ENCODE results near the gene GRM4. TPM values are rescaled to one million over a fixed set of nuclear protein-coding genes. Genes with fewer than 3 reads are reported as not detected.

GRM4 gene
- polyA plus RNA-seq, 1 of the 3 experiments (the other 2 are of a cell fraction) = not detected

GRCh38 chr6:34084591-34085290 is 61.1 kb downstream of the GRM4 start:
- no peak overlapping the region for H3K4me3 ChIP-seq (ENCODE audit: low read depth in 2 of 2, low read length in 1 of 2)
- H3F3A ChIP-seq (replicated peaks; ENCODE audit: insufficient read depth) = no peaks in the 10 kb centered on the region
- H2AFZ ChIP-seq (ENCODE audit: low read depth) = no peak overlapping the region
- CTCF ChIA-PET = no interaction called here
- no peaks in the 10 kb centered on the region for H3K79me2 ChIP-seq (ENCODE audit: insufficient read depth)
- no peak overlapping the region for H3K4me2 ChIP-seq
- no peaks in the 10 kb centered on the region for H3K9me3 ChIP-seq
- no peak for TF ChIP-seq MEF2A (IDR thresholded peaks at IDR 0.05; ENCODE audit: borderline replicate concordance, low read depth)
- no peak for TF ChIP-seq USF2 (IDR thresholded peaks at IDR 0.05; ENCODE audit: borderline replicate concordance, low read depth, low read length)
- no peak for TF ChIP-seq RXRA (IDR thresholded peaks at IDR 0.05; ENCODE audit: borderline replicate concordance, low read depth)
- no peak for TF ChIP-seq GATA2 (CRISPR knock-in tag; IDR thresholded peaks at IDR 0.05)
- no peak for TF ChIP-seq CTCF (IDR thresholded peaks at IDR 0.05)
- no peak for TF ChIP-seq GABPA (IDR thresholded peaks at IDR 0.05; ENCODE audit: low read depth)
- TF ChIP-seq RFX5 (IDR thresholded peaks at IDR 0.05; ENCODE audit: low read length) = no peak
- no peak for TF ChIP-seq FOXM1 (IDR thresholded peaks at IDR 0.05; ENCODE audit: low read depth)
- no peak for TF ChIP-seq MXI1 (IDR thresholded peaks at IDR 0.05; ENCODE audit: low read depth, low read length)
- no peak for TF ChIP-seq CHD2 (IDR thresholded peaks at IDR 0.05; ENCODE audit: low read length, partially characterized antibody)
- no peaks in the 10 kb centered on the region for H3K36me3 ChIP-seq (replicated peaks in 1 of 2; ENCODE audit: control insufficient read depth in 1 of 2, insufficient read depth in 2 of 2, low read length in 1 of 2)
- H3K9me2 ChIP-seq = no peaks in the 10 kb centered on the region
- 47% methylated on average over 13 of the region's 13 CpGs for WGBS (ENCODE audit: low lambda C conversion rate)
- POLR2A ChIA-PET = no interaction called here
- H3K27me3 ChIP-seq (ENCODE audit: insufficient read depth) = no peaks in the 10 kb centered on the region
- no peaks in the 10 kb centered on the region for H3K4me1 ChIP-seq (ENCODE audit: control insufficient read depth in 1 of 2, insufficient read depth in 2 of 2, low read depth in 1 of 2, low read length in 1 of 2)
- H4K20me1 ChIP-seq (ENCODE audit: insufficient read depth) = no peaks in the 10 kb centered on the region
- no peak for DNase-seq
- H3K27ac ChIP-seq (ENCODE audit: low read depth in 2 of 2, low read length in 1 of 2) = no peak overlapping the region
- no peak overlapping the region for H3K9ac ChIP-seq

GRCh38 chr6:34082864-34083626 is 62.8 kb downstream of the GRM4 start:
- Histone ChIP-seq H4K20me1 (ENCODE audit: insufficient read depth) (no peaks in the 10 kb centered on the region), H3K27me3 (ENCODE audit: insufficient read depth) (no peaks in the 10 kb centered on the region; the same call in 1 of the 2 replicates), H3K4me1 (ENCODE audit: control insufficient read depth in 1 of 2, insufficient read depth in 2 of 2, low read depth in 1 of 2, low read length in 1 of 2) (no peaks in the 10 kb centered on the region), H2AFZ (ENCODE audit: low read depth) (no peak overlapping the region), H3K9me2 (no peaks in the 10 kb centered on the region), H3K9ac (no peak overlapping the region), H3K79me2 (ENCODE audit: insufficient read depth) (no peaks in the 10 kb centered on the region), H3K9me3 (no peaks in the 10 kb centered on the region), H3F3A (replicated peaks; ENCODE audit: insufficient read depth) (no peaks in the 10 kb centered on the region), H3K4me3 (ENCODE audit: low read depth in 2 of 2, low read length in 1 of 2) (no peak overlapping the region), H3K36me3 (replicated peaks in 1 of 2; ENCODE audit: control insufficient read depth in 1 of 2, insufficient read depth in 2 of 2, low read length in 1 of 2) (no peaks in the 10 kb centered on the region), H3K27ac (ENCODE audit: low read depth in 2 of 2, low read length in 1 of 2) (no peak overlapping the region), H3K4me2 (no peak overlapping the region)
- no peak for DNase-seq
- ChIA-PET POLR2A (no interaction called here), CTCF (interaction anchor here (0.6 to 1.2 kb wide), 3 partner anchors 20 to 67 kb away, joined by 3 to 4 read pairs (median 3); no protein-coding TSS in a partner anchor)
- 73% methylated on average over 23 of the region's 25 CpGs for WGBS (ENCODE audit: low lambda C conversion rate)
- TF ChIP-seq REST (IDR thresholded peaks at IDR 0.05; ENCODE audit: low read depth, low read length) (no peak), RAD21 (IDR thresholded peaks at IDR 0.05; ENCODE audit: low read length) (no peak), SIN3A (IDR thresholded peaks at IDR 0.05; ENCODE audit: borderline replicate concordance, low read depth, low read length) (no peak), RFX5 (IDR thresholded peaks at IDR 0.05; ENCODE audit: low read length) (no peak), FOXM1 (IDR thresholded peaks at IDR 0.05; ENCODE audit: low read depth) (no peak), MXI1 (IDR thresholded peaks at IDR 0.05; ENCODE audit: low read depth, low read length) (no peak)

Measured in SK-N-SH (cell line).